HG02840 (cell line): Measurements from ENCODE around the gene APOBEC3A.
"Not testable (repeated sequence)": the region's sequence is repeated elsewhere in the genome, so short reads cannot be mapped to it uniquely, and the experiment has no call there.

Experiments
- ATAC-seq: cut with Tn5 transposase; IDR thresholded peaks from one replicate; pipeline ENCODE4 v1.9.1; 2021; ENCODE audit warnings: mild to moderate bottlenecking, moderate library complexity, moderate number of reproducible peaks; ENCODE audit not compliant: unreplicated experiment, low FRiP score

APOBEC3A gene

DNA sequence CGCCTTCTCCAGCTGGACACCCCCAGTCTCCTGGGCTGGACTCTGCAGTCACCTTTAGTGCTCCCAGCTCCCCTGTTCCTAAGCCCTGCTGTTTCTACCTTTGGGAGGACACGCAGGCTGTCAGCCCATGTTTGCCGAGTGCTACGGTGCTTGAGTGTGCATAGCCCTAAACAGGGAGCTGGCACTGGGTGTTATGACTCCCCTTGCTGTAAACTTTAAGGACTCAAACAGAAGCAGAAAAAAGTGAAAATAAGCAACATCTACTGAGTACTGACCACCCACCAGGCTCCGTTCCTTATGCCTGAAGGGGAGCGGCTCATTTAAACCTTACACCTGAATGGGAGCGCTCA lies 17.4 kb downstream of the APOBEC3A start:
- ATAC-seq, result no peak

DNA sequence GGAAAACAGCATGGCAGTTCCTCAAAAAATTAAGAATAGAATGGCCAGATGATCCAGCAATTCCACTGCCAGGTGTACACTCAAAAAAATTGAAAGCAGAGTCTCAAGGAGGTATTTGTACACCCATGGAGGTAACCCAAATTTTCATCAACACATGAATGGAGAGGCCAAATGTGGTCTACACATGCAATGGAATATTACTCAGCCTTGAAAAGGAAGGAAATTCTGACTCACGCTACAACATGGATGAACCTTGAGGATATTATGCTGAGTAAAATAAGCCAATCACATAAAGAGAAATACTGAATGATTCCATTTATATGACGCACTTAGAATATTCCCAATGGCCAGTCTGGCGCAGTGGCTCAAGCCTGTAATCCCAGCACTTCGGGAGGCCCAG lies 19.9 kb downstream of the APOBEC3A start:
- not testable (repeated sequence) for ATAC-seq

DNA sequence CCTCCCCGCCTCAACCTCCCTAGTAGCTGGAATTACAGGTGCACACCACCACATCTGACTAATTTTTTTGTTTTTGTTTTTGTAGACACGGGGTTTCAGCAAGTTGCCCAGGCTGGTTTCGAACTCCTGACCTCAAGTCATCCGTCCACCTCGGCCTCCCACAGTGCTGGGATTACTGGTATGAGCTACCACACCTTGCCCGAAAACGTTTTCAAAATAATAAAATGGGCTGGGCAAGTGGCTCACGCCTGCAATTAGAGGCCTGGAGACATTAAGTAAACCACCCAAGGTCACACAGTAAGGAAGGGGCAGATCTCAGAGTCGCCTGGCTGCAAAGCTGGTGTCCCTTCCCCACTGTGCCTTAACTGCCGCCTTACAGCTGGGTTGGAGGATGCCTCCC lies 23.2 kb downstream of the APOBEC3A start:
- not testable (repeated sequence) for ATAC-seq

DNA sequence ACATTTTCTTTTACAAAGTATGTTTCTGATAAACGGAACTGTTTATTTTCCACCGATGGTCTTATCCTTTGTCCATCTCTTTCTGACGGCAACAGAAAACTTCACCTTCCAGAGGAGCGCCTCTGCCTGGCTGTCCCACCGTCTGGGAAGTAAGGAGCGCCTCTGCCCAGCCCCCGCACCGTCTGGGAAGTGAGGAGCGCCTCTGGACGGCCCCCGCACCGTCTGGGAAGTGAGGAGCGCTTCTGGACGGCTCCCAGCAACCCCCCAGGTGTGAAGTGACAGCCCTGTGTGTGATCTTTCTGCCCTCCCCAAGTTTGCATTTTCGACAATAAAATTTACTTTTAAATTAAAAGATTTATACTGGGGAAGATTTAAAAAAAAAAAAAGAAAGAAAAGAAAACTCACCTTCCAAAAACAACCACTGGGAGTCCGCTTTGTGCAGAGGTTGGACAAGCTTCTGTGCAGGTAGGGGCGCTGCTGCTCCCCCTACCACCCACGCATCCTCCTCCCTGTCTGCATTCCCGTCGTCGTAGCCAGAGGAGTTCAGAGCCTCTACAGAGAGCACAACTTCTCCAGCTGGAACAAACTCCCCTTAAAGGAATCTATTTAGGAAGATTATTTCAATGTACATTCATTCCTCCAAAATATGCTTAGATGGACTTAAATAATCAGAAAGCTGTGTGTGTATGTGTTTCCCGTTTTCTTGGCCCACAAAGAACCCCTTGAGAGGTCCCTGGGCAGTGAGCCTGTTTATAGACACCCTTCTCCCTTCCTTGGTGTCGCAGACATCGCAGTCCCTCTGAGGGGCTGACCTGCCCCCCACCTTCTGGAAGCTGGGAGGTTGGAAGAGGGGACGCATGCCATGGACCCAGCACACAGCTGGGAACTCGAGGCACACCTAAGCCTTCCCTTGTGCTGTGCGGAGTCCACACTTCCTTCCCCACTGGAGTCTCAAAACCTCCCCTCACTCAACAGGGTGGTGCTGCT lies 23.9 kb downstream of the APOBEC3A start:
- peak; percentile 3 for ATAC-seq

DNA sequence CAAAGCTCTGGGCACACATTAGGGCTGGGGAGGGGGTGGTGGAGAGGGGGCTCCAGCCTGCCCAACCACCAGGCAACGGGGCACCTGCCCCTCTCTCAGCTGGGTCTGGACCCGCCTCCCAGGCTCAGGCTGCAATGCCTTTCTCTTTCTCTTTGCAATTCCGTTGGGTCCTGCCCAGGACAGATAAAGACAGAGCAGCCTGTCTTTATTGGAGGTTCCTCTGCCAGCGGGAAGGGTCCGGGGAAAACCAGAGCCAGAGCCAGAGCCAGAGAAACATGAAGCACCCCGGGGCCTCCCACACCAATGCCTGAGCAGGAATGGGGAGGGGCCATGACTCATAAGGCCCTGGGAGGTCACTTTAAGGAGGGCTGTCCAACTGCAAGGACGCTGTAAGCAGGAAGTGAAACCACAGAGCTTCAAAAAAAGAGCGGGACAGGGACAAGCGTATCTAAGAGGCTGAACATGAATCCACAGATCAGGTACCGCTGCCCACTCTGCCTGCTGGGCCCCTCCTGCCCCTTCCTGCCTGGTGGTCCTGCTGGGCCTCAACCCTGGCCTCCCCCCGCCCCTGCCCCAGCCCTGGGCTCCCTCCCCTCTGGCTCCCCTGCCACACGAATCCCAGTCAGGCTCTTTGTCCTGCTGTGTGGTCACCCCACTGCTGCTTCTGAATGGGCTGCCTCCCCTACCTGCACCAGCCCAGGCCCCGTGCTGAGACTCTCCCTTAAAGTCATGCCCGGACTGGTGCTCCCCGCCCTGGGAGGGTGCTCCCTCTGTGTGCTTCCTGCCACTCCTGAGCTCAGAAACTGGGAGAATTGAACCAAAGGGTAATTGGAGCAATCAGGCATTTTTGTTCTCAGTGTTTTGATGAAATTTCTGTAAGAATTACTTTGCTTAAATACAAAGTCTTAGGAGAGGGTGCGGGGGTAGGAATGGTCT lies 24.9 kb downstream of the APOBEC3A start, which contains the start of gene APOBEC3B:
Gene APOBEC3B, plus strand, starts transcription at position 356 of the 936 bp plus-strand sequence. Its CDS starts 107 bp downstream, at position 463.
- ATAC-seq, result peak; percentile 56

DNA sequence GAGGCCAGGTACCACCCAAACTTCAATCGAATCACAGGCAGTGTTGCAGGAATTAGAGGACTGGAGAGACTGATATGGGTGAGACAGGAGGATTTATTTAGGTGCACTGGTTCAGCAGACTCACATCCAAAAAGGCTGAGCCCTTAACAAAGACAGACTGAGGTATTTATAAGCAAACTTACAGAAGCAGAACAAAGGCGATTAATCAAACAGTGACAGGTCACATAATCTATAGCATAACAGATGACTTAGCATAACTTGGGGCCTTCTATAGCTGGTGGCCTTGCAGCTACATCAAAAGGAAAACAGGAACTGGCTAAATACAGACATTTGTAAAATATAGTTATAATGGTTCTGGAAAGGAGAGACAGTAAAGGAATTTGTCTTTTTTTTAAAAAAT lies 26.8 kb downstream of the APOBEC3A start:
- ATAC-seq, result no peak

DNA sequence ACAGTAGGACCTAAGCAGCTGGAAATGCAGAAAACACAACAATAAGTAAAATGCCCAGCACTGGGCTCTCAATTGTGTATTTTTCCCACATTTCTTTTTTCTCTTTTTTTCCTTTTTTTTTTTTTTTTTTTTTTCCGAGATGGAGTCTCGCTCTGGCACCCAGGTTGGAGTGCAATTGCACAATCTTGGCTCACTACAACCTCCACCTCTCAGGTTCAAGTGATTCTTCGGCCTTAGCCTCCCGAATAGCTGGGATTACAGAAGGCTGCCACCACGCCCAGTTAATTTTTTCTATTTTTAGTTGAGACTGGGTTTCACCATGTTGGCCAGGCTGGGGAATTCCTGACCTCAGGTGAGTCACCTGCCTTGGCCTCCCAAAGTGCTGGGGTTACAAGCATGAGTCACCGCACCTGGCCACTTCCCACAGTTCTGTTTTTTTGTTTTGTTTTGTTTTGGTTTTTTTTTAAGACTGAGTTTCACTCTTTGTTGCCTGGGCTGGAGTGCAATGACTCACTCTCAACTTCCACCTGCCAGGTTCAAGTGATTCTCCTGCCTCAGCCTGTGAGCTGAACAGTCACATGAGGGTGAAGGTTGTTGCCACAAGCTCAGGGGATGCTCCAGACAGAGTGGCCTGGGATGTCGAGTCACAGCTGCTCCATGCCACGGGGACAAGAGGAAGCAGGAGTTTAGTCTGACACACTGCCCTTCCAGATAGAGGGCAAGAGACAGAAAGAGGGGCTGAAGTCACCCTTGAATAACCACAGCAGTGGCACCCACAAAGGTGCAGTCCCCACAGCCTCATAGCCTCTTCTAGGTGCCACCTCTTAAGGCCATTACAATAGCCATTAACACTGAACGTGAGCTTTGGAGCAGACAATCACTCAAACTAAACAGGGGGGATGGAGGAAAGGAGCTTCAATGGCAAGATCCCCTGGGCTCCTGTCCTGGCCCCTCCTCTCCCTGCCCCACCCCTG lies 27.7 kb downstream of the APOBEC3A start:
- ATAC-seq, result peak; percentile 74

DNA sequence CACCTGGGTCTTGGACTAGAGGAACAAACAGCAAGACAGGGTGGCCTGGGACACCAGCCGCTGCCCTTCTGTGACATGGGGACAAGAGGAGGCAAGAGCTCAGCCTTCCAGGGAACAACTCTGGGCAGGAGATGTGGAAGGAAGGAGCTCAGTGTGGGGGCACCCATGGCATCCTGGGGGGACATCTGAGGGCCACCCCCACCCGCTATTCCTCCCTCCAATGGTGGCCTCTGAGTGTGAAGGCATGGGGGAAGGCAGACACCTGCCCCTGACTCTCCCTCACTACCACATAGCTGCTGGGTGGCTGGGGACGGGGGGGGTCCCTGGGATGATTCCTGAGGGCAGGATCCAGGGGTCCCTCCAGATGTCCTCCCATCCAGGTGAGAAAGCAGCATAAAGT lies 29.2 kb downstream of the APOBEC3A start:
- ATAC-seq, result no peak

DNA sequence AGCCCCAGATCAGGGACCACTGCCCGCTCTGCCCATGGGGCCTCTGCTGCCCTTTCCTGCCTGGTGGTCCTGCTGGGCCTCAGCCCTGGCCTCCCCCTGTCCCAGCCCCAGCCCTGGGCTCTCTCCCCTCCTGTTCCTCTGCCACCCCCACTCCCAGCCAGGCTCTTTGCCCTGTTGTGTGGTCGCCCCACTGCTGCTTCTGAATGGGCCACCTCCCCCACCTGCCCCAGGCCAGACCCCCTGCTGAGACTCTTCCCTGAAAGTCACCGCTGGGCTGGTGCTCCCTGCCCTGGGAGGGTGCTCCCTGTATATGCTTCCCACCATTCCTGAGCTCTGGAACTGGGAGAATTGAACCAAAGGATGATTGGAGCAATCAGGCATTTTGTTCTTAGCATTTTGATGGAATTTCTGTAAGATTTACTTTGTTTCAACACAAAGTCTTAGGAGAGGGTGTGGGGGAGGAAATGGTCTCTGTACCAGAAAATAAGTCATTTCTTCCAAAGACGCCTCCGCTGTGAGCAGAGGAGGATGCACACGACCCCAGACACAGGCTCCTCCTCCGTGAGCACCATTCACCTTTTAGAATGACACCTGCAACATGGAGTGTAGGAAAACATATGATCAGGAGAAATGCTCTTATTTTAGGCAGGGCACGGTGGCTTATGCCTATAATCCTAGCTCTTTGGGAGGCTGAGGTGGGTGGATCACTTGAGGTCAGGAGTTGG lies 29.9 kb downstream of the APOBEC3A start:
- ATAC-seq, result no peak

DNA sequence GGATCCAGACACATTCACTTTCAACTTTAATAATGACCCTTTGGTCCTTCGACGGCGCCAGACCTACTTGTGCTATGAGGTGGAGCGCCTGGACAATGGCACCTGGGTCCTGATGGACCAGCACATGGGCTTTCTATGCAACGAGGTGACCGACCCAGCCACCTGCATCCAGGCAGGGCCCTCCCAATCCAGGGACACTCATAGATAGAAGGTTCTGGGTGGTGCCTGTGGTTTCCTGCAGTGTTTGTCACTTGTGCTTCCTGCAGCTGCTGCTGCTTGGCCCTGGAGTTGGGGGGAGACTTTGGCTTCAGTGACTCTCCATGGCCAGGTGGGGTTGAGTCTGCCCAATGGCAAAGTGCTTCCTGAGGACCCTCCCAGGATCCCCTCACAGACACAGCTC lies 32.1 kb downstream of the APOBEC3A start:
- no peak for ATAC-seq

DNA sequence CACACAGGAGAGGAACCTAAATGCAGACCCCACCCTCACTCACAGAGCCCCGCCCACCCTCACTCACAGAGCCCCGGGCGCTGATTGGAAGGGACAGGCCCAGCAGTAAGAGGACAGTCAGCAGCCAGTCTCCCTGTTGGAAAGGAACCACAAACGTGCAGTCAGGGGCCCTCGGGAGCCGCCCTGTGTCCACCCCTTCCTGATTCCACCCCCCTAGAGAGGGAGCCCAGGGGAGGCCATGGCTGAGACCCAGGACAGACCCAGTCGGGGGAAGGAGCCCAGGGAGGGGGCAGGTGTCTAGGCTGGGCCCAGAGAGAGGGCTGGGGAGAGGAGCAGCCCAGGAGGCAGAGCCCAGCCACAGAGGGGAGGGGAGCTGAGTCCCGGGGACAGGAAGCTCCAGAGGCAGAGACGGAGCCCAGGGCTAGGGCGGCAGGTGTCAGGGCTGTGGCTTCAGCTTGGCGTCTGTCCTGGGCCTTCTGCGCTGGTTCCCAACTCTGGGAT lies 35.5 kb downstream of the APOBEC3A start:
- not testable (repeated sequence) for ATAC-seq

DNA sequence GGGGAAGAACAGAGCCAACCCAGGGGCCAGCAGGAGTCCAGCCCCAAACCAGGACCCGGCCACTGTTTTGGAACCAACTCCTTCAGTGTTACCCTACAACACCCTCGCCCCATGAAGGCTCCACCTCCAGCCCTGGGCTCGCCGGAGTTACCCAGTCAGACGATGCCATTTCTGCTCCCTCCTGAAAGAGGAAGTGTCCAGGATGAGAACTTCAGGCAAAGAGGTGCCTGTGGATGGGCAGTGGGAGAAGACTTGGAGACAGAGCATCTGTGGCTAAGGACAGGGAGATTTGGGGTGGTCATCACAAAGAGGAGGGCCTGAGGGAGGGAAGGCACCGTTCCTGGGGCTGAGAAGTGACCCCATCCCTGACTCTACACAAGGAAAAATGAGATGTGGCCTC lies 38.7 kb downstream of the APOBEC3A start:
- no peak for ATAC-seq

DNA sequence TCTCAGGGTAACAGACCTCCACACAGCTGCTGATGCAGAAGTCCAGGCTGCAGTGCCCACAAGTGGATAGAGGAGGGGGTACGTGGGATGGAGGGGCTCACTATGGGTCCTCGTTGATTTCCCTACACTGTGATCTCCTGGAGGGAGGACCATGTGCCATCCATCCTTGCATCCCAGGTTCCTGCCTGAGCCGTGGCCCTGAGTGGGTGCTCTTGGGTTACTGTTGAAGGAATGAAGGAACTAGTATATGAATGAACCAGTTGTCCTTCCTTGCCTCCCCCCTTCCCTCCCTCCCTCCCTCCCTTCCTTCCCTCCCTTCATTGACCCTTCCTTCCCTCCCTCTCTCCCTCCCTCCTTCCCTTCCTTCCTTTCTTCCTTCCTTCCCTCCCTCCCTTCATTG lies 40.1 kb downstream of the APOBEC3A start:
- ATAC-seq, result no peak

DNA sequence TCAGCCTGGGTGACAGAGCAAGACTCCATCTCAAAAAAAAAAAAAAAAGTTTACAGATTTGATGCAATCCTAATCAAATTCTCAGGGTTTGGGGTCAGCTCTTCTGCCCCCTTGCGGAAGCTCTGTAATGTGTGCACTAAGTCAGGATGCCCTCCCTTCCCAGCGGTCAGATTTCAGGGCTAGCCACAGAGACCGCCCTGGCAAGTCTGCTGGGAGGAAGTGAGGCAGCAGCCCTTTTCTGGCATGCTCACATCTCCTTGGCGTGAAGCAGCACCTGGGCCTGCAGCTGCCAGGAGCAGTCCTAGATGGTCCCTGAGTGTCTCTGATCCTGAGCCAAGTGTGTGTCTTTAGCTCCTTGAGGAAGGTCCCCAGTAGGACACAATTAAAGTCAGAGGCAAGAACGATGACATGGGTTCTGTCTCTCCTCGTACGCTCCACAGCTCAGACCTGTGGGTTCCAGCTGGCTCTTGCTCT lies 45.8 kb downstream of the APOBEC3A start:
- no peak for ATAC-seq

DNA sequence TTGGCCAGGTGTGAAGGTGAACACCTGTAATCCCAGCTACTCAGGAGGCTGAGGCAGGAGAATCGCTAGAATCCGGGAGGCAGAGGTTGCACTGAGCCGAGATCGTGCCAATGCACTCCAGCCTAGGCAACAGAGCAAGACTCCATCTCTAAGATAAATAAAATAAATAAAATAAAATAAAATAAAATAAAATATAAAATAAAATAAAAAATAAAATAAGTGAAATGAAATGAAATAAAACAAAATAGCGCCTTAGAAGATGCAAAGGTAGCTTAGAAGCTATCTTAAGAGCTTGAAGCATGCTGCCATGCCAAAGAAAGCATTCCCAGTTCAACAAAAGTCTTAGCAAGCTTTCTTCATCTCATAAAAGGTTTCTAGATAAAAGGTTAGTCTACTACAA lies 49.8 kb downstream of the APOBEC3A start:
- ATAC-seq, result no peak

DNA sequence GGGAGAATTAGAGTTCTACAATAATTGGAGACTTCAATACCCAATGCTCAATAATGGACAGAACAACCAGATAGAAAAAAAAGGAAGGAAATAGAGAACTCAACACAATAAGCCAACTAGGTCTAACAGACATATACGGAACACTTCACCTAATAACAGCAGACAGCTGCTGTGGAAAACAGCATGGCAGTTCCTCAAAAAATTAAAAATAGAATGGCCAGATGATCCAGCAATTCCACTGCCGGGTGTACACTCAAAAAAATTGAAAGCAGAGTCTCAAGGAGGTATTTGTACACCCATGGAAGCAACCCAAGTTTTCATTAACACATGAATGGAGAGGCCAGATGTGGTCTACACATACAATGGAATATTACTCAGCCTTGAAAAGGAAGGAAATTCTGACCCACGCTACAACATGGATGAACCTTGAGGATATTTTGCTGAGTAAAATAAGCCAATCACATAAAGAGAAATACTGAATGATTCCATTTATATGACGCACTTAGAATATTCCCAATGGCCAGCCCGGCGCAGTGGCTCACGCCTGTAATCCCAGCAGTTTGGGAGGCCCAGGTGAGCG lies 51.0 kb downstream of the APOBEC3A start:
- not testable (repeated sequence) for ATAC-seq

DNA sequence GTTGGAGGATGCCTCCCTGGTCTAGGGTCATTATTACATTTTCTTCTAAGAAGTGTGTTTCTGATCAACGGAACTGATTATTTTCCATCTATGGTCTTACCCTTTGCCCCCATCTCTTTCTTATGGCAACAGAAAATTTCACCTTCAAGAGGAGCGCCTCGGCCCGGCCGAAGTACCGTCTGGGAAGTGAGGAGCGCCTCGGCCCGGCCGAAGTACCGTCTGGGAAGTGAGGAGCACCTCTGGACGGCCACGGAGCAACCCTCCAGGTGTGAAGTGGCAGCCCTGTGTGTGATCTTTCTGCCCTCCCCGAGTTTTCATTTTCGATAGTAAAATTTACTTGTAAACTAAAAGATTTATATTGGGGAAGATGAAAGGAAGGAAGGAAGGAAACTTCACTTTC lies 53.5 kb downstream of the APOBEC3A start:
- no peak for ATAC-seq
